ENCODE data around the gene OCIAD1. TPM values are rescaled to one million over a fixed set of nuclear protein-coding genes. Genes with fewer than 3 reads are reported as not detected.
"Not testable (repeated sequence)": the region's sequence is repeated elsewhere in the genome, so short reads cannot be mapped to it uniquely, and the experiment has no call there.

The OCIAD1 gene
- total and polyA plus RNA-seq, 8 donors: 50.9 to 113 (median 59.2) TPM

DNA sequence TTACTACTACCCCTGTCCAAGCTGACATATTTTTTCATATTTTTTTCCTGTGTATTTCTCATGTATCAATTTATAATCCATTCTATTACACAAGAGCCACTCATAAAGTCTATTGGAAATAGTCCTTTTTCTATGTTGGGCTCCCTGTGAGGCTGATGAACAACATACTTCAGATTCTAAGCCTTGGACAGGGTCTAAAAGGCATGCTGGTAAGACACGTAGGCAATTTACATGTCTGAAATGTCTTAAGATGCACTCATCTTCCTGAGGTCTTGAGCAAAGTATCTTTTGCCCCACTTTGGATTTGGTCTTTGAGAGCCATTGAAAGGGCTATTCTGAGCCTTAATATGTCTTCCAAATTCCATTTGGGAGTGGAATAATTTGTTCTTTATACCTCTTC, 31.8 kb downstream of the OCIAD1 start:
- no peak for ATAC-seq
- WGBS, 2 donors: 69 to 84% methylated on average over 1 of the region's 1 CpG
- TF ChIP-seq, protein P1, sequence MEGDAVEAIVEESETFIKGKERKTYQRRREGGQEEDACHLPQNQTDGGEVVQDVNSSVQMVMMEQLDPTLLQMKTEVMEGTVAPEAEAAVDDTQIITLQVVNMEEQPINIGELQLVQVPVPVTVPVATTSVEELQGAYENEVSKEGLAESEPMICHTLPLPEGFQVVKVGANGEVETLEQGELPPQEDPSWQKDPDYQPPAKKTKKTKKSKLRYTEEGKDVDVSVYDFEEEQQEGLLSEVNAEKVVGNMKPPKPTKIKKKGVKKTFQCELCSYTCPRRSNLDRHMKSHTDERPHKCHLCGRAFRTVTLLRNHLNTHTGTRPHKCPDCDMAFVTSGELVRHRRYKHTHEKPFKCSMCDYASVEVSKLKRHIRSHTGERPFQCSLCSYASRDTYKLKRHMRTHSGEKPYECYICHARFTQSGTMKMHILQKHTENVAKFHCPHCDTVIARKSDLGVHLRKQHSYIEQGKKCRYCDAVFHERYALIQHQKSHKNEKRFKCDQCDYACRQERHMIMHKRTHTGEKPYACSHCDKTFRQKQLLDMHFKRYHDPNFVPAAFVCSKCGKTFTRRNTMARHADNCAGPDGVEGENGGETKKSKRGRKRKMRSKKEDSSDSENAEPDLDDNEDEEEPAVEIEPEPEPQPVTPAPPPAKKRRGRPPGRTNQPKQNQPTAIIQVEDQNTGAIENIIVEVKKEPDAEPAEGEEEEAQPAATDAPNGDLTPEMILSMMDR (IDR thresholded peaks at IDR 0.05): no peak
- Histone ChIP-seq H3K27ac (no peak overlapping the region), H3K27me3 (no peaks in the 10 kb centered on the region), H3K9me3 (no peaks in the 10 kb centered on the region), H3K36me3 (peaks cover 0 to 16% (median 0%) of the 10 kb centered on the region in 3 donors), H3K4me1 (no peaks in the 10 kb centered on the region), H3K4me3 (no peak overlapping the region)
- intact Hi-C loops (cut with DNase I): no loop called here
- DNase-seq: no peak
- FAIRE-seq: no peak

DNA sequence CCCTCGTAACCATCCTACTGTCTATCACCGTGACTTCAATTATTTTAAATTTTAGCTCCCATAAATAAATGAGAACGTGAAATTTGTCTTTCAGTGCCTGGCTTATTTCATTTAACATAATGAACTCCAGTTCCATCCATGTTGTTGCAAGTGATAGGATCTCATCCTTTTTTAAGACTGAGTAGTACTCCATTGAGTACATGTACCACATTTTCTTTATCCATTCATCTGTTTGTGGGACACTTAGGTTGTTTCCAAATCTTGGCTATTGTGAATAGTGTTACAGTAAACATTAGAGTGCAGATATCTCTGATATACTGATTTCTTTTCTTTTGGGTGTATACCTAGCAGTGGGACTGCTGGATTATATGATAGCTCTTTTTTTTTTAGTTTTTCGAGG, 32.8 kb downstream of the OCIAD1 start:
- FAIRE-seq (no peak), ATAC-seq (no peak), DNase-seq (no peak)
- WGBS, 2 donors: 81 to 85% methylated on average over 4 of the region's 4 CpGs
- Histone ChIP-seq H3K27ac (no peak overlapping the region), H3K4me1 (no peaks in the 10 kb centered on the region), H3K9me3 (no peaks in the 10 kb centered on the region), H3K27me3 (no peaks in the 10 kb centered on the region), H3K4me3 (no peak overlapping the region), H3K36me3 (peaks cover 0 to 7% (median 0%) of the 10 kb centered on the region in 3 donors)
- intact Hi-C loops (cut with DNase I): no loop called here
- TF ChIP-seq, protein P1 (IDR thresholded peaks at IDR 0.05): no peak

GRCh38 chr4:48864696-48865095, 33.8 kb downstream of the OCIAD1 start:
- ATAC-seq; H3K4me3 ChIP-seq; FAIRE-seq; H3K36me3 ChIP-seq; H3K27me3 ChIP-seq; DNase-seq; H3K27ac ChIP-seq; H3K9me3 ChIP-seq; intact Hi-C loops (cut with DNase I); H3K4me1 ChIP-seq: not testable (repeated sequence)
- 90 to 95% methylated on average over 4 of the region's 4 CpGs for WGBS, 2 donors

GRCh38 chr4:48877827-48878535, 47.1 kb downstream of the OCIAD1 start:
- Histone ChIP-seq H3K4me3 (no peak overlapping the region), H3K36me3 (no peaks in the 10 kb centered on the region), H3K27me3 (no peaks in the 10 kb centered on the region), H3K9me3 (no peaks in the 10 kb centered on the region), H3K27ac (no peak overlapping the region), H3K4me1 (no peaks in the 10 kb centered on the region)
- ATAC-seq (no peak), DNase-seq (no peak), FAIRE-seq (no peak)
- TF ChIP-seq, protein P1 (IDR thresholded peaks at IDR 0.05): no peak
- intact Hi-C loops (cut with DNase I): no loop called here
- WGBS, 2 donors: 86 to 94% methylated on average over 1 of the region's 1 CpG

- H3K4me3 ChIP-seq: no peak overlapping the region
- no peak for FAIRE-seq
- no peak for DNase-seq
- WGBS, 2 donors: 64 to 65% methylated on average over 9 of the region's 9 CpGs
- H3K27me3 ChIP-seq: no peaks in the 10 kb centered on the region
- TF ChIP-seq, protein P1 (IDR thresholded peaks at IDR 0.05): no peak
- H3K27ac ChIP-seq: no peak overlapping the region
- ATAC-seq: no peak
- H3K4me1 ChIP-seq: no peaks in the 10 kb centered on the region
- no peaks in the 10 kb centered on the region for H3K36me3 ChIP-seq
- no peaks in the 10 kb centered on the region for H3K9me3 ChIP-seq
- intact Hi-C loops (cut with DNase I): no loop called here
These were observed 48.9 kb downstream of the OCIAD1 start for GRCh38 chr4:48879561-48880442.

DNA sequence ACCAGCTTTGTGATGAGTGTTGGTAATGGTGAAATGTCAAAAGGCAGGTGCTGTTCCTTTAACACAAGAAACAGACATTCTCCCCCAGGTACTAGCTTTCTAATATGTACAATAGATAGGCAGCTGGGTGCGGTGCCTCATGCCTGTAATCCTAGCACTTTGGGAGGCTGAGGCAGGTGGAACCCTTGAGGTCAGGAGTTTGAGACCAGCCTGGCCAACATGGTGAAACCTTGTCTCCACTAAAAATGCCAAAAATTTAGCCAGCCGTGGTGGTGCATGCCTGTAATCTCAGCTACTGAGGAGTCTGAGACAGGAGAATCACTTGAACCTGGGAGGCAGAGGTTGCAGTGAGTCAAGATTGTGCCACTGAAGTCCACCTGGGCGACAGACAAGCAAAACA, 50.8 kb downstream of the OCIAD1 start:
- H3K4me1 ChIP-seq; H3K27me3 ChIP-seq; H3K27ac ChIP-seq; H3K9me3 ChIP-seq; DNase-seq; H3K4me3 ChIP-seq; H3K36me3 ChIP-seq; FAIRE-seq; ATAC-seq; intact Hi-C loops (cut with DNase I): not testable (repeated sequence)
- 31 to 39% methylated on average over 3 of the region's 3 CpGs for WGBS, 2 donors

- WGBS, 2 donors: 96 to 99% methylated on average over 3 of the region's 3 CpGs
- FAIRE-seq; H3K27me3 ChIP-seq; intact Hi-C loops (cut with DNase I); H3K4me1 ChIP-seq; DNase-seq; ATAC-seq; H3K27ac ChIP-seq; H3K4me3 ChIP-seq; H3K9me3 ChIP-seq: not testable (repeated sequence)
- H3K36me3 ChIP-seq: peaks cover 0 to 19% (median 4%) of the 10 kb centered on the region in 3 donors
These were observed 58.9 kb downstream of the OCIAD1 start for GRCh38 chr4:48889750-48890149.
